Nephron progenitor cell (in vitro differentiated cells): ENCODE measurements around the gene LRIG3.
"Not testable (repeated sequence)": the region's sequence is repeated elsewhere in the genome, so short reads cannot be mapped to it uniquely, and the experiment has no call there.

ENCODE experiments used
- DNase-seq: peaks from one replicate; pipeline ENCODE4 v3.0.0; 2021
- H3K27ac Mint-ChIP-seq: 2 replicates; pipeline ENCODE4 v1.8.0; 2021; ENCODE audit warnings: mild to moderate bottlenecking, moderate library complexity, mixed read lengths
- H3K27me3 Mint-ChIP-seq: 2 replicates; pipeline ENCODE4 v1.8.0; 2021; ENCODE audit warnings: mild to moderate bottlenecking, low read depth, mixed read lengths; ENCODE audit not compliant: poor library complexity
- H3K36me3 Mint-ChIP-seq: 2 replicates; pipeline ENCODE4 v1.8.0; 2021; ENCODE audit warnings: low read depth, mixed read lengths
- H3K4me1 Mint-ChIP-seq: 2 replicates; pipeline ENCODE4 v1.8.0; 2021; ENCODE audit warnings: mixed read lengths
- H3K4me3 Mint-ChIP-seq: 2 replicates; pipeline ENCODE4 v1.8.0; 2021; ENCODE audit warnings: mild to moderate bottlenecking, moderate library complexity, mixed read lengths
- H3K9me3 Mint-ChIP-seq: 2 replicates; pipeline ENCODE4 v1.8.0; 2021; ENCODE audit warnings: mild to moderate bottlenecking, moderate library complexity, mixed read lengths
- TF ChIP-seq, protein P1 (sequence below): fragments of 200-600 bp; sonication (generic); IDR thresholded peaks from 2 replicates; pipeline ENCODE4 v1.5.0; 2021; ENCODE audit warnings: antibody characterized with exemption

LRIG3 gene

DNA sequence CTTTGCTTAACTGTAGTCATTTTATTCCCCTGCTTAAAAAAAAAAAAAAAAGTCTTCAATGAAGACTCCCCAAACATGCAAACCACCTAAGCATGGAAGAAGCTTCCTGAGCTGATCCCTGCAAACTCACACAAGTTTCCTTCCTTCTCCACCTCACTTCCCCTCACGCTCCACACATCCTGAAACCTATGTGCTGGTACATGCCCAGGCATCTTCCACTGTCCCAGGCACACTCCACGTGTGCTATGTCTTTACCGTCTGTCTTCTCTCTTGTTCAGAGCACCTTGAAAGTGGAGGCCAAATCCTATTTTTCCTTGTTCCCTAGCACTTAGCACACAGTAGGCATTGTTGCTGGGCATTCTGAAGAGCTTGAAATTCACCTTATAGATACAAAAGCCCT is 13.4 kb downstream of the LRIG3 start:
- Mint-ChIP-seq H3K9me3 (peaks cover 76% of the 10 kb centered on the region), H3K27ac (peak overlapping the region; percentile 89)

DNA sequence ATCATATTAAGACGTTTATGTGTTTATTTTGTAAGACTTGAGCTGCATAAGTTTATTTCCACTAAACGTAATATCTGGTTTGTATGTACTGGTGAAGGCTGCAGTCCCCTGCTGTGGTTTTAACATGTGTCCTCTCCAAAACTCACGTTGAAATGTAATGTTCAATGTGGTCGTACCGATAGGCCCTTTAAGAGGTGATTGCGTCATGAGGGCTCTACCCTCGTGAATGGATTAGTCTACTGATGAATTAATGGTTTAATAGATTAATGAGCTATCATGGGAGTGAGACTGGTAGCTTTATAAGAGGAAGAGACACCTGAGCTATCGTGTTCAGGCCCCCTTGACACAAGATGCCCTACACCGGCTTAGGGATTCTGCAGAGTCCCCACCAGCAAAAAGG is 14.9 kb downstream of the LRIG3 start:
- Mint-ChIP-seq H3K27ac (no peak overlapping the region), H3K9me3 (peaks cover 71% of the 10 kb centered on the region), H3K4me3 (no peak overlapping the region), H3K36me3 (peaks cover 97% of the 10 kb centered on the region), H3K27me3 (peaks cover 4% of the 10 kb centered on the region), H3K4me1 (peaks cover 37% of the 10 kb centered on the region)
- TF ChIP-seq, protein P1, sequence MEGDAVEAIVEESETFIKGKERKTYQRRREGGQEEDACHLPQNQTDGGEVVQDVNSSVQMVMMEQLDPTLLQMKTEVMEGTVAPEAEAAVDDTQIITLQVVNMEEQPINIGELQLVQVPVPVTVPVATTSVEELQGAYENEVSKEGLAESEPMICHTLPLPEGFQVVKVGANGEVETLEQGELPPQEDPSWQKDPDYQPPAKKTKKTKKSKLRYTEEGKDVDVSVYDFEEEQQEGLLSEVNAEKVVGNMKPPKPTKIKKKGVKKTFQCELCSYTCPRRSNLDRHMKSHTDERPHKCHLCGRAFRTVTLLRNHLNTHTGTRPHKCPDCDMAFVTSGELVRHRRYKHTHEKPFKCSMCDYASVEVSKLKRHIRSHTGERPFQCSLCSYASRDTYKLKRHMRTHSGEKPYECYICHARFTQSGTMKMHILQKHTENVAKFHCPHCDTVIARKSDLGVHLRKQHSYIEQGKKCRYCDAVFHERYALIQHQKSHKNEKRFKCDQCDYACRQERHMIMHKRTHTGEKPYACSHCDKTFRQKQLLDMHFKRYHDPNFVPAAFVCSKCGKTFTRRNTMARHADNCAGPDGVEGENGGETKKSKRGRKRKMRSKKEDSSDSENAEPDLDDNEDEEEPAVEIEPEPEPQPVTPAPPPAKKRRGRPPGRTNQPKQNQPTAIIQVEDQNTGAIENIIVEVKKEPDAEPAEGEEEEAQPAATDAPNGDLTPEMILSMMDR: no peak
- no peak for DNase-seq

More for the DNA sequence above, 13.4 kb downstream of the LRIG3 start:
- Mint-ChIP-seq H3K36me3 (peaks cover 97% of the 10 kb centered on the region), H3K27me3 (peaks cover 4% of the 10 kb centered on the region), H3K4me3 (no peak overlapping the region), H3K4me1 (peaks cover 52% of the 10 kb centered on the region)
- TF ChIP-seq, protein P1: no peak
- DNase-seq: no peak

DNA sequence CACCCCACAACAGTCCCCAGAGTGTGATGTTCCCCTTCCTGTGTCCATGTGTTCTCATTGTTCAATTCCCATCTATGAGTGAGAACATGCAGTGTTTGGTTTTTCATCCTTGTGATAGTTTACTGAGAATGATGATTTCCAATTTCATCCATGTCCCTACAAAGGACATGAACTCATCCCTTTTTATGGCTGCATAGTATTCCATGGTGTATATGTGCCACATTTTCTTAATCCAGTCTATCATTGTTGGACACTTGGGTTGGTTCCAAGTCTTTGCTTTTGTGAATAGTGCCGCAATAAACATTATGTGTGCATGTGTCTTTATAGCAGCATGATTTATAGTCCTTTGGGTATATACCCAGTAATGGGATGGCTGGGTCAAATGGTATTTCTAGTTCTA is 17.6 kb downstream of the LRIG3 start:
- H3K27ac Mint-ChIP-seq, H3K27me3 Mint-ChIP-seq, H3K4me3 Mint-ChIP-seq, DNase-seq: not testable (repeated sequence)
- Mint-ChIP-seq H3K9me3 (peaks cover 61% of the 10 kb centered on the region), H3K36me3 (peaks cover 97% of the 10 kb centered on the region), H3K4me1 (peaks cover 26% of the 10 kb centered on the region)

DNA sequence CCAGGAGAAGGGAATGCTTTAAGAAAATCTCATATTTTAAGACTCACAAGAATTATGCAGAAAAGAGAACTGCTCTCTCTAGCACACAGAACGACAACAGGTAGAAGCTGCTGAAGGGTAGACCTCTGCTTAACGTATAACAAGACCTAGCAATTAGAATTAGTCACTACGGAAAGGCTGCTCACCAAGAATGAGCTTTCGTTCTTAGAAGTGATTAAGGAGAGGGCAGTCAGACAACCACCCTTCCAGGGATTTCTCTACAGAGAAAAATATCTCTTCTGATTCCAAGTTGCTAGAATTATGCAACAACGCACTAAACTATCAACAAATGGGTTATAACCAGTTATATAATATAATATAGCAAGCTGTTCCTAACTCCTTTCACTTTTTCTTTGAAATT is 18.6 kb downstream of the LRIG3 start:
- peaks cover 26% of the 10 kb centered on the region for H3K4me1 Mint-ChIP-seq
- H3K27me3 Mint-ChIP-seq: no peaks in the 10 kb centered on the region
- TF ChIP-seq, protein P1: no peak
- H3K9me3 Mint-ChIP-seq: peaks cover 50% of the 10 kb centered on the region
- no peak for DNase-seq
- H3K36me3 Mint-ChIP-seq: peaks cover 97% of the 10 kb centered on the region
- no peak overlapping the region for H3K27ac Mint-ChIP-seq
- no peak overlapping the region for H3K4me3 Mint-ChIP-seq

DNA sequence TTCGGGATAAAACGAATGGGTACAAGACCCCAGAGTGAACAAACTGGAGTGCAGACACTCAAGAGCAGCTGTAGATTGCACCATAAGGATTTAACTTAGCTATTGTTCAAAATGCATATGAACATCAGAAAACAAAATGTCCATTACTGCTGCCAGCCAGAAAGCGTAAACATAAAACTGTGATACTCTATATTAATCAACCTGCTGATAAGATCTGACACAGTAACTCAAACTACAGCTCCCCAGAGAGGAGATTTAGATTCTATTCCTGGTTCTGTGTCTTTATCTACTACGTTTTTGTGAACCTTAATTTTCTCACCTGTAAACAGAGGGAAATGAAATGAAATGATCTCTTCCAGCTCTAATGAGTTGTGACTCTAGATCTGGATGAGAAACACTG is 22.3 kb downstream of the LRIG3 start:
- Mint-ChIP-seq H3K27ac (peak overlapping the region; percentile 75), H3K27me3 (peaks cover under 1% of the 10 kb centered on the region), H3K9me3 (peaks cover 19% of the 10 kb centered on the region), H3K4me1 (peaks cover 60% of the 10 kb centered on the region), H3K4me3 (no peak overlapping the region), H3K36me3 (peaks cover 86% of the 10 kb centered on the region)
- DNase-seq: no peak
- TF ChIP-seq, protein P1: no peak

DNA sequence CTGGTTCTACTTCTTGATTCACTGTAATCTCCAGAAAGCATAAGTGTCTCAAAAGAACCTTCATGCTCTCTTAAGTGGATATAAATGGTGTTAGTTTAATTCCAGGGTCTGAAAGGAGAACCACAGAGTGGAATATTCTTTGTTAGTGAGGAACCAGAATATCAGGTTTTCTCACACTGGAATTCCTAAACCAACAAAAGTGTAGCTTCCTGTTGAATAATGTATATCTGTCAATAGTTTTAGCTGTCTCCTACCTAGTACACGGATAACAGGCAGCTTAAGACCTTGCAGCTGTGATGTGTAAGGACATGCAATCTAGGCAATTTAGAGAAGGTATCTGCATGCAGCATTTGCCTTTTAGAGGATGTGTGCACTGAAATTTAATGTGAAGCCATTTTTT is 24.0 kb downstream of the LRIG3 start:
- no peak overlapping the region for H3K4me3 Mint-ChIP-seq
- H3K9me3 Mint-ChIP-seq: peaks cover 9% of the 10 kb centered on the region
- no peak for DNase-seq
- H3K27me3 Mint-ChIP-seq: peaks cover 5% of the 10 kb centered on the region
- peaks cover 86% of the 10 kb centered on the region for H3K36me3 Mint-ChIP-seq
- TF ChIP-seq, protein P1: no peak
- peaks cover 72% of the 10 kb centered on the region for H3K4me1 Mint-ChIP-seq
- no peak overlapping the region for H3K27ac Mint-ChIP-seq
